SK-MEL-5 (cell line): Measurements from ENCODE around the gene FOXJ3. TPM values are rescaled to one million over a fixed set of nuclear protein-coding genes. Genes with fewer than 3 reads are reported as not detected.

Experiments
- DNase-seq: peaks from one replicate; pipeline ENCODE4 v3.0.0-alpha.2; 2016; ENCODE audit warnings: low read depth, low spot score
- in situ Hi-C: cut with HindIII; loops from 2 replicates; pipeline ENCODE4 v1.10.0; 2016; ENCODE audit warnings: low sequenced_read_pairs, high pct_unique_total_duplicates, low pct_unique_long_range_greater_than_20kb
- total RNA-seq: library from RNA; depleted of rRNA; stranded (reverse); fragments of >200 nt; shearing (Covaris generic); gene quantifications from 2 replicates; pipeline ENCODE4 v1.2.3, GENCODE V29; 2014; rRNA removed

The FOXJ3 gene
- total RNA-seq, 1 experiment from 2014 or later = 35.3 TPM

DNA sequence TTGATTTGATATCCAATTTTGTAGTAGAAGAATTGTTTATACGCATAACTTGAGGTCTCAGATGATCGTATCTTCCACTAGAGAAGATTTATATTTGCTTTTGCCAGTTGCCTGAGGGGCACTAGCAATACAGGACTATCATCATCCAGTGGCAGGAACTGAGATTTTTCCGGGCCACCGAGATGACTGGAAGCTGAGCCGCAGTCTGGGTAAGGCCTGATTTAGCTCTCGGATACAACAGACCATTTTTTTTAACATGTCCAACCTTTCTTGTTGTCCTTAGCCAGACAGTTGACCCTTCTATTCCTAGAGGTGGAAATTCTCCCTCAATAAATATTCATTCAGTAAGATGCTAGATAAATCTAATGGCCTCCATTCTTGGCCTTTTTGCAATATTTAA, 207.3 kb downstream of the FOXJ3 start:
- in situ Hi-C loops = no loop called here
- DNase-seq = no peak

Other genes with a start within 250 kb of the FOXJ3 start
- gene GUCA2B, start 181.8 kb downstream of the FOXJ3 start, total RNA-seq = not detected in 2 replicates
- not detected in 2 replicates for gene GUCA2A, start 170.5 kb downstream of the FOXJ3 start, total RNA-seq
- gene RIMKLA, start 45.6 kb upstream of the FOXJ3 start, total RNA-seq = 0.35 and 0.50 TPM in 2 replicates
- gene ZMYND12, start 120.8 kb upstream of the FOXJ3 start, total RNA-seq = 0.29 and 1.3 TPM in 2 replicates
- gene PPCS, start 121.3 kb upstream of the FOXJ3 start, total RNA-seq = 48.6 and 72.3 TPM in 2 replicates
- gene CCDC30, start 128.1 kb upstream of the FOXJ3 start, total RNA-seq = 1.5 TPM in 2 replicates